ENCODE data around the gene PLA2G7. TPM values are rescaled to one million over a fixed set of nuclear protein-coding genes. Genes with fewer than 3 reads are reported as not detected.

Gene PLA2G7
- total RNA-seq, 1 donor = not detected

- no peak for DNase-seq (ENCODE audit: low read depth)
- no peak overlapping the region for H3K4me3 ChIP-seq (ENCODE audit: low read depth, low read length)
- TF ChIP-seq CTCF (IDR thresholded peaks at IDR 0.05; ENCODE audit: insufficient read depth, low read depth, low read length) = no peak
Observed at GRCh38 chr6:46689657-46690056, 45.5 kb downstream of the PLA2G7 start.

DNA sequence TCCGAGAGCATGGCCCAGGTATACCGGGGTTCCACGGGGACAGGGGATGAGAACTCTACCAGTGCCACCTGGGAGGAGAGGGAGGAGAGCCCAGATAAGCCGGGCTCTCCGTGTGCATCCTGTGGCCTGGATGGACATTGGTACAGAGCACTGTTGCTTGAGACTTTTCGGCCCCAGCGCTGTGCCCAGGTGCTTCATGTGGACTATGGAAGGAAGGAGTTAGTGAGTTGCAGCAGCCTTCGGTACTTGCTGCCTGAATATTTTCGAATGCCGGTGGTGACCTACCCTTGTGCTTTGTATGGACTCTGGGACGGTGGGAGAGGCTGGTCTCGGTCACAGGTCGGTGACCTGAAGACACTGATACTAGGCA is 46.2 kb downstream of the PLA2G7 start:
- no peak for DNase-seq (ENCODE audit: low read depth)
- no peak overlapping the region for H3K4me3 ChIP-seq (ENCODE audit: low read depth, low read length)
- TF ChIP-seq CTCF (IDR thresholded peaks at IDR 0.05; ENCODE audit: insufficient read depth, low read depth, low read length) = no peak

GRCh38 chr6:46688117-46688965 is 46.8 kb downstream of the PLA2G7 start:
- no peak for DNase-seq (ENCODE audit: low read depth)
- no peak overlapping the region for H3K4me3 ChIP-seq (ENCODE audit: low read depth, low read length)
- TF ChIP-seq CTCF (IDR thresholded peaks at IDR 0.05; ENCODE audit: insufficient read depth, low read depth, low read length) = no peak

DNA sequence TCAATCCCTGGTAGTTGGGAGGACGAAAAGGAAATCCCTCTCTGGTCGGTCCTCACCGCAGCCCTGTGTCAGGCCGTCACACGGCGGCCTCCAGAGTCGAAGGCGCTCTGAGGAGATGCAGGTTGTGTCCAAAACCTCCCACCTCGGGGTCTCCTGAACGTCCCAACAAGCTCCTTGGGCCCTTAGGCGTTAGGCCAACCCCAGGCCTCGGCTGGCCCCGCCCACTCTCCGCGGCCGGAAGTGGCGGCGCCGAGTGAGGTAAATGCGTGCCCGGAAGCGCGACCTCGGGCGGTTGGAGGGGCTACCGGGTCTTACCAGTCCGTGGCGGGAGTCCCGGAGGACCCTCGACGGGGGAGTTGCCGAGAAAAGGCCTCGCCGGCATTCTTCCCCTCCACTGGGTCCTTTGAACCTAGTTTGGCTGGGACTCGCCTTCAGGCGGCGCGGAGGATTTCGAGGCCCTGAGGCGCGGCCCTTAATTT is 47.5 kb downstream of the PLA2G7 start, which contains the start of gene TDRD6:
TSS of gene TDRD6 (plus strand) at position 267 of the 479 bp plus-strand sequence. CDS start 244 bp downstream, outside the sequence.
- no peak for DNase-seq (ENCODE audit: low read depth)
- H3K4me3 ChIP-seq (ENCODE audit: low read depth, low read length) = no peak within 1 kb of the TSS
- TF ChIP-seq CTCF (IDR thresholded peaks at IDR 0.05; ENCODE audit: insufficient read depth, low read depth, low read length) = no peak

GRCh38 chr6:46684771-46685170 is 50.4 kb downstream of the PLA2G7 start:
- no peak for TF ChIP-seq CTCF (IDR thresholded peaks at IDR 0.05; ENCODE audit: insufficient read depth, low read depth, low read length)
- DNase-seq (ENCODE audit: low read depth) = peak; percentile 4
- H3K4me3 ChIP-seq (ENCODE audit: low read depth, low read length) = no peak overlapping the region

- DNase-seq (ENCODE audit: low read depth) = no peak
- TF ChIP-seq CTCF (IDR thresholded peaks at IDR 0.05; ENCODE audit: insufficient read depth, low read depth, low read length) = peak; percentile 31
- no peak overlapping the region for H3K4me3 ChIP-seq (ENCODE audit: low read depth, low read length)
Observed at GRCh38 chr6:46677314-46677654, 57.9 kb downstream of the PLA2G7 start.
